ENCODE data around the gene SMIM7. TPM values are rescaled to one million over a fixed set of nuclear protein-coding genes. Genes with fewer than 3 reads are reported as not detected.

The SMIM7 gene
- total RNA-seq, 1 experiment from 2014 or later = 66.4 TPM

DNA sequence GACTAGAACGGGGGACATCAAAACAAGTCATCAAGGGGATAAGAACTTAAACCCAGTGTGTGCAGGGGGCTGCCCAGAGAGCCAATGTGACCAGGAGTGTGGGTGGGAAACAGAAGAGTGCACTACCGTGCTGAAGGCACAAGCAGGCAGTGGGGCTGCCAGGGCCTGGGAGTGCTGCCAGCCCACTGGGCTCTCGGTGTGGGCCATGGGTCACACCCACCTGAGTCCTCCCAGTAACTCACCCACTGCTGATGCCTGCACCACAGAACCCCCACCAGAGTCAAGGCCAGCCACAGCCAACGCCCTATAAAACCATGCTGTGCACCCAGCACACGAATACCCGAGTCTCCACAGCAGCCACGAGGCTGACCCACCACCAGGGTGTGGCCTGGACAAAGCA lies 40.5 kb downstream of the SMIM7 start:
- RAD21 ChIA-PET (ENCODE audit: low non-redundant PET in 1 of 2, low total read pairs in 2 of 2, uncharacterized antibody in 2 of 2, unreplicated experiment in 2 of 2) = no interaction called here
- H3K4me2 ChIP-seq (ENCODE audit: low read length) = no peak overlapping the region
- H3K4me1 ChIP-seq (ENCODE audit: control insufficient read depth in 1 of 2, insufficient read depth in 2 of 2, low read length in 2 of 2) = 0 out of 4 replicates have a peak, but pooled peaks cover 0 to 8% of the 10 kb centered on the region in 2 experiments
- H2AFZ ChIP-seq (ENCODE audit: low read depth, low read length, poor library complexity, severe bottlenecking) = no peak overlapping the region
- TF ChIP-seq SIN3A (IDR thresholded peaks at IDR 0.05; ENCODE audit: low read depth) (no peak), POLR2AphosphoS5 (IDR thresholded peaks at IDR 0.05; ENCODE audit: low read depth, low read length) (no peak), RAD21 (IDR thresholded peaks at IDR 0.05; ENCODE audit: low read depth) (no peak), SP1 (IDR thresholded peaks at IDR 0.05; ENCODE audit: low read depth) (no peak), FOSL1 (IDR thresholded peaks at IDR 0.05; ENCODE audit: low read depth) (no peak), POLR2A (IDR thresholded peaks at IDR 0.05; ENCODE audit: borderline replicate concordance, extremely low read depth, insufficient read depth, insufficient read length) (no peak), TCF7L2 (IDR thresholded peaks at IDR 0.05; ENCODE audit: borderline replicate concordance, extremely low read depth, insufficient read depth, insufficient read length) (no peak), EZH2phosphoT487 (IDR thresholded peaks at IDR 0.05; ENCODE audit: borderline replicate concordance) (no peak), ZBTB33 (IDR thresholded peaks at IDR 0.05; ENCODE audit: extremely low read depth, insufficient replicate concordance, low read length) (no peak), ZNF274 (IDR thresholded peaks at IDR 0.05; ENCODE audit: low read depth, low read length) (no peak), EGR1 (IDR thresholded peaks at IDR 0.05; ENCODE audit: low read depth) (no peak), ZFX (IDR thresholded peaks at IDR 0.05) (no peak), CTCF (IDR thresholded peaks at IDR 0.05 in 2 of 3, conservative IDR thresholded peaks at IDR 0.05 in 1 of 3; ENCODE audit: borderline replicate concordance in 1 of 3, insufficient read depth in 1 of 3, low read depth in 2 of 3, low read length in 2 of 3) (no peak), CBX3 (IDR thresholded peaks at IDR 0.05; ENCODE audit: low read depth) (no peak), ATF3 (IDR thresholded peaks at IDR 0.05) (no peak)
- peaks cover 99% of the 10 kb centered on the region for H3K79me2 ChIP-seq (ENCODE audit: insufficient read depth, low read length)
- H4K20me1 ChIP-seq (ENCODE audit: insufficient read depth) = 0 out of 2 replicates have a peak, but pooled peaks cover 5% of the 10 kb centered on the region
- H3K27me3 ChIP-seq (ENCODE audit: insufficient read depth, low read length) = no peaks in the 10 kb centered on the region
- H3K9me2 ChIP-seq (ENCODE audit: insufficient read depth) = no peaks in the 10 kb centered on the region
- intact Hi-C loops (cut with micrococcal nuclease) = no loop called here
- no peaks in the 10 kb centered on the region for H3K9me3 ChIP-seq (ENCODE audit: control insufficient read depth in 1 of 2, insufficient read depth in 1 of 2, low read depth in 1 of 2, low read length in 2 of 2)
- H3K4me3 ChIP-seq (replicated peaks in 1 of 2; ENCODE audit: low read depth in 1 of 2, low read length in 2 of 2) = no peak overlapping the region
- POLR2A ChIA-PET = no interaction called here
- H3K9ac ChIP-seq (ENCODE audit: low read length) = no peak overlapping the region
- no peak for ATAC-seq
- DNase-seq (ENCODE audit: low read depth, low spot score) = no peak
- peaks cover 3 to 6% of the 10 kb centered on the region in 2 experiments; a peak in 2 of 4 replicates for H3K36me3 ChIP-seq (ENCODE audit: control insufficient read depth in 1 of 2, insufficient read depth in 2 of 2, low read length in 2 of 2)
- CTCF ChIA-PET = no interaction called here
- BruUV-seq (replicated peaks) = no TSS peak
- H3K27ac ChIP-seq (ENCODE audit: low read depth, low read length) = no peak overlapping the region
